ENCODE measurements around the gene RAMACL.

DNA sequence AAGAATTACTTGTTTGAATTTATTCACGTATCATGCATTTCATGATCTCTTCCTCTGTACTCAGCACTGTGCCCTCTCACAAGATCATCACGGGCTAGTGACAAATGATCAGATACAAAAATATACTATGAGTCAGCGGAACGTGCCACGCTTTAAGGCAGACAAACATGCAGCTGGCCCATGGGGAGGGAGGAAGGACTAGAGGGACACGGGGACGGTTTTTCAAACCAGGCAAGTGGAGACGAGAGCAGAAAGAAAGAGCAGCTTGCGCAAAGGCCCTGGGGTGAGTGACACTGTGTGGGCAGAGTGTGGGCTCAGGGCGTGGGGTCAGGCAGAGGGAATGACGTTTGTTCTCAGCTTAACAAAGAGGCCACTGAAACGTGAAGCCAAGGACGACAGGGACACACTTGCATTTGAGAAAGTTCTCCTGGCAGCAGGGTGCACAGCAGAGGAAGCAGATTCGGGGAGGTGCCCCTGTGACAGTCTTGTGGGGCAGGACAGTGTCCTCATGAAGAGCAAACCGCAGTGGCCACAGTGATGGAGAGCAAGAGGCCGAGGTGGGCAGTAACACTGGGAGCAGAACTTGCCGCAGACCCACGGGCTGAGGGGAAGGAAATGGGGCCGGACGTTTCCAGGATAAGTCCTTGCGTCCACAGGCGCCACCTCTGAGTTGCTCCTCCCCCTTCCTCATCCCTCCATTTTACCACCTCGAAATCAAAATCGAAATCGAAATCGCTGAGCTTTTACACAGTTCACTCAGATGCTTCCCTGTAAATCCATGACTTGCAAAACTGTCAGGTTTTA lies 47.5 kb upstream of the RAMACL start:
- TF ChIP-seq, protein P1, sequence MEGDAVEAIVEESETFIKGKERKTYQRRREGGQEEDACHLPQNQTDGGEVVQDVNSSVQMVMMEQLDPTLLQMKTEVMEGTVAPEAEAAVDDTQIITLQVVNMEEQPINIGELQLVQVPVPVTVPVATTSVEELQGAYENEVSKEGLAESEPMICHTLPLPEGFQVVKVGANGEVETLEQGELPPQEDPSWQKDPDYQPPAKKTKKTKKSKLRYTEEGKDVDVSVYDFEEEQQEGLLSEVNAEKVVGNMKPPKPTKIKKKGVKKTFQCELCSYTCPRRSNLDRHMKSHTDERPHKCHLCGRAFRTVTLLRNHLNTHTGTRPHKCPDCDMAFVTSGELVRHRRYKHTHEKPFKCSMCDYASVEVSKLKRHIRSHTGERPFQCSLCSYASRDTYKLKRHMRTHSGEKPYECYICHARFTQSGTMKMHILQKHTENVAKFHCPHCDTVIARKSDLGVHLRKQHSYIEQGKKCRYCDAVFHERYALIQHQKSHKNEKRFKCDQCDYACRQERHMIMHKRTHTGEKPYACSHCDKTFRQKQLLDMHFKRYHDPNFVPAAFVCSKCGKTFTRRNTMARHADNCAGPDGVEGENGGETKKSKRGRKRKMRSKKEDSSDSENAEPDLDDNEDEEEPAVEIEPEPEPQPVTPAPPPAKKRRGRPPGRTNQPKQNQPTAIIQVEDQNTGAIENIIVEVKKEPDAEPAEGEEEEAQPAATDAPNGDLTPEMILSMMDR (IDR thresholded peaks at IDR 0.05), result no peak
- no peak for TF ChIP-seq EZH2 (IDR thresholded peaks at IDR 0.05; ENCODE audit: borderline replicate concordance, insufficient read depth, low read depth, low read length, poor library complexity, severe bottlenecking)
